Left lobe of liver (tissue), 2 donors: Measurements from ENCODE around the gene CXCR6. TPM values are rescaled to one million over a fixed set of nuclear protein-coding genes. Genes with fewer than 3 reads are reported as not detected.
A peak's percentile ranks its signal among the peaks of the same experiment; 100 is the strongest.

Experiments
- ATAC-seq: fragments of 200-7000 bp; cut with Tn5 transposase; one replicate; pipeline ENCODE4 v1.9.1; 2020; ENCODE audit warnings: mild to moderate bottlenecking, moderate library complexity
- DNase-seq: peaks from one replicate; pipeline ENCODE4 v3.0.0-alpha.2; 2020; ENCODE audit warnings: low spot score
- total RNA-seq: library from RNA; stranded (reverse); gene quantifications from one replicate; pipeline ENCODE4 v1.2.1, GENCODE V29; 2021
- donor health status: DM: no; HTN: no; CAD: no; lungs with moderate emphysema.
- donor health status: DM: no; HTN: yes; CAD: no.

The CXCR6 gene
- total RNA-seq, 1 donor from 2014 or later = not detected

DNA sequence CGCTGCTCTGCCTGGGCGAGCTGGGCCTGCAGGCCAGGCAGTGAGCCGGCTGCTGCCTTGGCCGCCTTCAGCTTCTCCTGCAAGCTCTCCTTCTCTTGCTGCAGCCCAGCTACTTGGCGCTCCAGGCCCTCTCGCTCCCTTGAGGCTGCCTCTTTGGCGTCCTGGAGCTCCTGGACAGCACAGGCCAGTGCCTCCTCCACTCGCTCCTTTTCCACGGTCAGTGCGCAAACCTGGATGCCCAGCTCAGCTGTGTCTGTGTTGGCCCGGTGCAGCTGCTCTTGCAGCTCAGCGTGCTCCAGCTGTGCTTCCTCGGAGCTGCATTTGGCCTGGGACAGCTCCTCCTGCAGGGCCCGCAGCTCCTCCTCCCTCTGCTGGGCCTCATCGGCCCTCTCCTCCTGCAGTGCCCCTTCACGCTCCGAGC is 23.1 kb downstream of the CXCR6 start:
- no peak for ATAC-seq
- DNase-seq = no peak

DNA sequence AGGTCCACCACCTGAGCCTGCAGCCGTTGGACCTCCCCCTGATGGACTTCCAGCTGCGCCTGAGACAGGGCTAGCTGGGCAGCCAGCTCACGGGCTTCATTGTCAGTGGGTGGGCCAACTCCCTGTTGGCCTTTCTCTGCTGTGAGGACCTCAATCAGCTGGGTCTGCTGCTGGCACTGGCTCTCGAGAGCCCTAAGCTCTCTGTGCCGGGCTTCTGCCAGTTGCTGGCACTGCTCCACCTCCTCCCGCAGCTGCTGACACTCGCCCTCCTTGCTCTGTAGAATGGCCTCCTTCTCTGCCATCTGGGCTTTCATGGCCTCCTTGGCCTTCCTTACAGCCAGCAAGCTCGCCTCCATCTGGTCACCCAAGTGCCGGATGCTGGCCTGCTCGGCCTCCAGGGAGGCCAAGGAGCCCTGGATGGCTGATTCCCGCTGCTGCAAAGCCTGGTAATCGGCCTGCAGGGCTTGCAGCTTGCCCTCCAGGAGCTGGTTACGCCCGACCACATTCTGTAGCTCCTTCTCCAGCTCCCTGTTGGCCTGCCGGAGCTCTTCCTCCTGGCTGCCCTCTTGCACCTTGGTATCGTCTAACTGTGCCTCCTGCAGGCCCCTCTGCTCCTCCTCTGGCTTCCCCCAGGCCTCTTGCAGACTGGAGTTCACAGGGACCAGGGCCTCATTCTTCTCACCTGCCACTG is 23.8 kb downstream of the CXCR6 start:
- ATAC-seq (no peak), DNase-seq (no peak)

DNA sequence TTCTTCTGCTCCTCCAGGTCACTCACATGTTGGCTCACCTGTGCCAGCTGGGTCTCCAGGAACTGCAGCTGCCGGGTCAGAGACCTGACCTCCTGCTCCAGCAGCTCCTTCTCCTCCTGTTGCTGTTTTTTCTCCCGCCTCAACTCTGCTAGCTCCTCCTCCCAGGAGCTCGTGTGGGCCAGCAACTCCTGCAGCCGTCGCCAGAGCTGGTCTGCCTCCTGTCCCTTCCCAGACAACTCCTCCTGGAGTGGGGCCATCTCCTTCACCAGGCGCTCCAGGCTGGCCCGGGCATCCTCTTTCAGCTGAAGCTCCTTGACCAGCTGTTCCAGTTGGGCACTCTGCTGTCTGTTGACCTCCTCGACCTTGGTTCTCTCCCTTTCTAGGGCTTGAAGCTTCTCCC is 24.5 kb downstream of the CXCR6 start:
- ATAC-seq = no peak
- DNase-seq = no peak

GRCh38 chr3:45968149-45968548 is 24.9 kb downstream of the CXCR6 start:
- no peak for ATAC-seq

GRCh38 chr3:45968706-45969105 is 25.4 kb downstream of the CXCR6 start:
- DNase-seq (no peak), ATAC-seq (no peak)

More at GRCh38 chr3:45968149-45968548, 24.9 kb downstream of the CXCR6 start:
- DNase-seq = no peak

DNA sequence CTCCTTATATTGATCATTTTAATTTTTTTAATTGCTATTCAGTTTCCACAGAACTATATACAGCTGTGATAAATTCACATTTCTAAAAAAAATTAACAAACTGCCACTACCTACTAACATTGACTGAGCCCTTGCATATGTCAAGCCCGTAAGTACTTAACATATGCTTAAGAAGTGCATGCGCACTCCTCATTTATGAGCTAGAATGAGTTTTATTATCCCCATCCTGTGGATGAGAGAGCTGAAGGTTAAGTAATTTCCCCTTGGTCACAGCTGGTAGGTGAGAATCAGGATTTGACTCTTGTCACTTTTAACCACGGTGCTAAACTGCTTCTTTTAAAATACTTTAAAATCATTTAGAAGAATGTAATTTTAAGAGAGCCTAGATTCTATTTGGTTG is 25.9 kb downstream of the CXCR6 start:
- ATAC-seq (no peak), DNase-seq (no peak)

GRCh38 chr3:45969953-45970352 is 26.7 kb downstream of the CXCR6 start:
- ATAC-seq (no peak), DNase-seq (no peak)

GRCh38 chr3:45972534-45973402 is 29.5 kb downstream of the CXCR6 start:
- no peak for DNase-seq
- ATAC-seq = peak; percentile 22

GRCh38 chr3:45974686-45975085 is 31.4 kb downstream of the CXCR6 start:
- DNase-seq (no peak), ATAC-seq (no peak)

DNA sequence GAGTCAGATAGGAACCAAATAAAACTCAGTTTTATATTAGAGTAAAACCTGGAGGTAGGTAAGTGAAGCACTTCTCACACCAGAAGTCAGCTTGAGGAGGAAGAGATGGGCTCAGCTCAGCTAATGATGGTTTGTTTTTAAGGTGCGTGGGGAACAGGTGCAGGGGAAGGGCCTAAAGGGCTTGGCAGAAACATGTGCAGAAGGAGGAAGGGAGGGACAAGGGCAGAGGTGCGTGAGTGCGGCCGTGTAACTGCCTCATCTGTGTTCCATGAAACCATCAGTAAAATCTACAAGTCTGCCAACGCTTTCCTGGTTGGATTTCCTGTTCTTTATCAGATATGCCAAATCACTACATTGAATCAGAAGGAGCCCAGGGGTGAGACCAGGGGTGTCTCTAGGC is 32.4 kb downstream of the CXCR6 start:
- DNase-seq = no peak
- ATAC-seq = no peak

GRCh38 chr3:45976191-45977091 is 33.2 kb downstream of the CXCR6 start:
- DNase-seq (no peak), ATAC-seq (no peak)

- no peak for DNase-seq
- ATAC-seq = no peak
Observed at GRCh38 chr3:45978006-45978761, 34.9 kb downstream of the CXCR6 start.

DNA sequence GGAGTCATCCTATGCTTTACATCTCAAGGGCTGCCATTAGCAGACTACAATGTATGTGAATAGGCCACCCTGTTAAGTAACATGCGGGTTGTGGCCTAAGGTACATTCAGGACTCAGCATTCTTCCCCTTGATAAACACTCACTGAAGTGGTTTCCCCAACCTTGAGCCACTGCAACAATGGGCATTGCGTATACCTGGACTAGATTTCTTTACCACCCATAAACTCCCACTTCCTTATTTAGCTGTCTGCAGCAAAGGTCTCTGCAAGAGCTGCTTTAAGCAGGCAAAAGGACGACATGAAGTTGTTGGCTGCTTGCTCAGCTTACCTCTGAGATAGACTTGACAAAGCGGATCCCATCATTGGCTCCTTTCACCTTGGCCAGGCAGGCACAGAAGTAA is 36.1 kb downstream of the CXCR6 start:
- ATAC-seq (no peak), DNase-seq (no peak)

GRCh38 chr3:45980229-45980813 is 37.1 kb downstream of the CXCR6 start:
- DNase-seq = no peak
- no peak for ATAC-seq

GRCh38 chr3:45980819-45981218 is 37.6 kb downstream of the CXCR6 start:
- DNase-seq (no peak), ATAC-seq (no peak)

DNA sequence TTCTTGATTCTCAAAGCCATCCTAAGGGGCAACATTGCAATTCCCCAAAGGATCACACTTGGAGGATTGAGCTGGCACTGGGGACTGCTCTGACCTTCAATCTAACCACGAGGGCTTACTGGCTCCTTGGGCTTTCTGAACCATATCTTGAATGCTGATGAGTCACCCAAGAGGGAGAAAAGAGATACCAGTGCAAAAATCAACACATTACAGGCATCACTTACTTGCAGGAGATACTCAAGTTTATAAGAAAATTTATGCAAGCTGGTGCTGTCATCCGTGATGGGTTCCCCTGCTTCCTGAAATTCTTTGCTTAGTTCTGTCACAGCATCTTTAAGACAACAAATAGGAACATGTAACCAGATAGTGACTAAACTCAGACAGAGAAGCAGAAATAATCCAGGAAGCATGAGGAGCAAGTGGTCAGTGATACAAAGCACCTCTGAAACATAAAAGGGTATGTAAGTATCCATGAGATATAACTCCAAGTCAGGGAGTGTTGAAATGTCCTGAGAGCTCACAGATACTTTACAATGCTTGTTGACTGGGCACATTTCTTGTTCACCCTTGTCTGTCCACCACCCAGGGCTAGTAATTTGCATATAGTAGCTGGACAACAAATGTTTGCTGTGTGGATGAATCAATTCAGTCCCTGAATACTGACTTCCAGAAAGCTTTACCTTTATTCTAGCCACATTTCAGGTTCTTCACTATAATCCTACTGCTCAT is 38.2 kb downstream of the CXCR6 start:
- ATAC-seq (no peak), DNase-seq (no peak)

- DNase-seq (no peak), ATAC-seq (no peak)
Observed at GRCh38 chr3:45983770-45984169, 40.5 kb downstream of the CXCR6 start.

DNA sequence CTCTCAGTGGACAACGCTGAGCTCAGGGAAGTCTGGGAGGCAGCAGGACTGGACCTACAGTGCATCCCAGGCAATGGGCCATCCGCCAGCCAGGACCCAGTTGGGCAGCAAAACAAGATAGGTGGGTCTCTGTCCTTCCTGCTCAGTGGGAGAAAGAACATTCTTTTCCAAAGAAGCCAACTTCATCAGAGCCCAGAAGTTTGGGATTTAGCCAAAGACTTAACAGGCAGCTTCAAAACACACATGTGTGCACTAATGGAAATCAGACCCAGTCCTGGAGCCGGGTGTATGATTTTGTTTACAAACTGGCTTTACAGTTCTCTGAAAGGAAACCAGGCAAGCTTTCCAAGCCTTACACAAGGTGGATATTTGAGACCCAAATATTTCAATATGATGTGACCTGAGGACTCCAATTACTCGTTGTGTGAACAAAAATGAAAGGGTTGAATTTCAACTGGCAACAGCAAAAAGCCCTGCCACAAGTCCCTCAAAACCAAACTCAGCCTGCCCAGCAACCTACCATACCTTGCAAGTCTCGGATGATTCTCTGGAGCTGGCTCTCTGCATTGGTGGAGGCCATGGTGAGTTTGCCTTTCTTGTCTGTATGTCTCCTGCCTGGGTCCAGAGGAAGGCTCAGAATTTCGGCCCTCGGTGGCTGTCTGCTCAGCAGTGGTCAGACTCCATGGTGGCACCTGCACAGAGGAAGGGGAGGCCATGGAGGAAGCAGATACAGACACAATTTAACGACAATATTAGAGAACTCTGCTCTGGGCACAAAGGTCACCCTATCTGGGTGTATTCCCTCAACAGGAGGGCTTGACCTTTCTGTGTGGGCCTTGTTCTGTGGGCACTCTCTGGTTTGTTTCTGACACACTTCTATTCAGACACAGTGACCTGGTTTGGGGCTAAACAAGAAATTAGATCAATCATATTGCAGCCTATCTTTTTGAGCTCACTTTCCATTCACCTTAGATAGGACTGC is 41.4 kb downstream of the CXCR6 start:
- ATAC-seq (peak; percentile 3), DNase-seq (no peak)
